ENCODE data around the gene ZNF410. TPM values are rescaled to one million over a fixed set of nuclear protein-coding genes. Genes with fewer than 3 reads are reported as not detected.

Gene ZNF410
- total and polyA plus RNA-seq, 2 of the 13 experiments (the other 11 are each of a cell fraction or from before 2014, with no cell fraction given): 19.2 to 44.3 TPM

- no peak for TF ChIP-seq POLR2AphosphoS2 (IDR thresholded peaks at IDR 0.05; ENCODE audit: low read depth, low read length)
- no peak for TF ChIP-seq RCOR2 (CRISPR knock-in tag; IDR thresholded peaks at IDR 0.05)
- peak; percentile 5 to 74 for TF ChIP-seq REST (IDR thresholded peaks at IDR 0.05; ENCODE audit: borderline replicate concordance in 1 of 2, low read depth in 1 of 2, low read length in 2 of 2)
- TF ChIP-seq TFDP2 (CRISPR knock-in tag; IDR thresholded peaks at IDR 0.05): peak; percentile 80
- TF ChIP-seq ZKSCAN1 (IDR thresholded peaks at IDR 0.05; ENCODE audit: low read length): 0 out of 2 replicates have a peak, but pooled peaks have one; percentile 2
- peak; percentile 57; the same call in 1 of the 2 replicates for TF ChIP-seq MTERF4 (CRISPR knock-in tag; IDR thresholded peaks at IDR 0.05)
- no peak; the same call in 1 of the 2 replicates for TF ChIP-seq GATAD2A (CRISPR knock-in tag; IDR thresholded peaks at IDR 0.05)
- no peak for TF ChIP-seq ZFP36 (IDR thresholded peaks at IDR 0.05; ENCODE audit: borderline replicate concordance, low read depth, low read length, partially characterized antibody)
- TF ChIP-seq RARA (CRISPR knock-in tag; IDR thresholded peaks at IDR 0.05): peak; percentile 18; the same call in 1 of the 2 replicates
- TF ChIP-seq HNF1A (IDR thresholded peaks at IDR 0.05; ENCODE audit: low read depth): no peak
- TF ChIP-seq HNF1A (CRISPR knock-in tag; IDR thresholded peaks at IDR 0.05; ENCODE audit: borderline replicate concordance): 0 out of 2 replicates have a peak, but pooled peaks have one; percentile 36
- TF ChIP-seq PHF21A (CRISPR knock-in tag; IDR thresholded peaks at IDR 0.05): peak; percentile 89
- TF ChIP-seq CENPX (CRISPR knock-in tag; IDR thresholded peaks at IDR 0.05): no peak
- peak; percentile 73; the same call in 1 of the 2 replicates for TF ChIP-seq ZNF598 (CRISPR knock-in tag; IDR thresholded peaks at IDR 0.05; ENCODE audit: borderline replicate concordance)
- peak; percentile 8; the same call in 1 of the 2 replicates for TF ChIP-seq NCOA2 (CRISPR knock-in tag; IDR thresholded peaks at IDR 0.05)
These were observed 63.4 kb downstream of the ZNF410 start, which contains the start of the genes COQ6 and FAM161B (continued) for GRCh38 chr14:73949752-73950734.

All from HepG2 (cell line).